Stimulated activated CD4-positive, alpha-beta T cell treated with anti-CD3 and anti-CD28 coated beads, Interleukin-1b, Interleukin-23, amount 100 ng/mL, for 4 hours (primary cell): ENCODE measurements around the gene ATG16L1.

Source experiments
- DNase-seq, 2 donors: peaks; one replicate each; pipeline ENCODE4 v3.0.0-alpha.2; 2020; ENCODE audit warnings: low read depth in 2 of 2

ATG16L1 gene

GRCh38 chr2:233290051-233290845, 38.8 kb downstream of the ATG16L1 start:
- no peak for DNase-seq

GRCh38 chr2:233295891-233296290, 44.4 kb downstream of the ATG16L1 start:
- no peak for DNase-seq

- no peak for DNase-seq
Observed at GRCh38 chr2:233297076-233297475, 45.6 kb downstream of the ATG16L1 start.

- DNase-seq: no peak
Observed at GRCh38 chr2:233300401-233300800, 48.9 kb downstream of the ATG16L1 start.

GRCh38 chr2:233301248-233301647, 49.8 kb downstream of the ATG16L1 start:
- DNase-seq: no peak

GRCh38 chr2:233301811-233302210, 50.3 kb downstream of the ATG16L1 start:
- DNase-seq: no peak

GRCh38 chr2:233303252-233303651, 51.8 kb downstream of the ATG16L1 start:
- DNase-seq: no peak

GRCh38 chr2:233307565-233307964, 56.1 kb downstream of the ATG16L1 start, which contains the start of gene SAG:
TSS of gene SAG (plus strand) at chr2:233307816. CDS start at chr2:233309190, 1,374 bp downstream.
- no peak for DNase-seq

GRCh38 chr2:233311241-233311926, 59.9 kb downstream of the ATG16L1 start:
- no peak for DNase-seq

- DNase-seq: no peak
Observed at GRCh38 chr2:233312874-233313273, 61.4 kb downstream of the ATG16L1 start.

- no peak for DNase-seq
Observed at GRCh38 chr2:233314180-233314925, 62.9 kb downstream of the ATG16L1 start.

GRCh38 chr2:233317196-233317943, 65.9 kb downstream of the ATG16L1 start:
- DNase-seq: no peak

- DNase-seq: no peak
Observed at GRCh38 chr2:233319256-233319655, 67.8 kb downstream of the ATG16L1 start.

GRCh38 chr2:233320470-233320869, 69.0 kb downstream of the ATG16L1 start:
- DNase-seq: no peak

- no peak for DNase-seq
Observed at GRCh38 chr2:233321166-233321565, 69.7 kb downstream of the ATG16L1 start.

- no peak for DNase-seq
Observed at GRCh38 chr2:233323851-233324250, 72.4 kb downstream of the ATG16L1 start.

GRCh38 chr2:233325256-233325655, 73.8 kb downstream of the ATG16L1 start:
- DNase-seq: no peak

GRCh38 chr2:233325814-233326213, 74.3 kb downstream of the ATG16L1 start:
- DNase-seq: no peak

- DNase-seq: no peak
Observed at GRCh38 chr2:233326500-233326899, 75.0 kb downstream of the ATG16L1 start.

- DNase-seq: no peak
Observed at GRCh38 chr2:233328922-233329321, 77.4 kb downstream of the ATG16L1 start.

GRCh38 chr2:233329489-233330135, 78.1 kb downstream of the ATG16L1 start:
- DNase-seq: no peak
